ENCODE measurements around the gene DHX8.

The DHX8 gene

DNA sequence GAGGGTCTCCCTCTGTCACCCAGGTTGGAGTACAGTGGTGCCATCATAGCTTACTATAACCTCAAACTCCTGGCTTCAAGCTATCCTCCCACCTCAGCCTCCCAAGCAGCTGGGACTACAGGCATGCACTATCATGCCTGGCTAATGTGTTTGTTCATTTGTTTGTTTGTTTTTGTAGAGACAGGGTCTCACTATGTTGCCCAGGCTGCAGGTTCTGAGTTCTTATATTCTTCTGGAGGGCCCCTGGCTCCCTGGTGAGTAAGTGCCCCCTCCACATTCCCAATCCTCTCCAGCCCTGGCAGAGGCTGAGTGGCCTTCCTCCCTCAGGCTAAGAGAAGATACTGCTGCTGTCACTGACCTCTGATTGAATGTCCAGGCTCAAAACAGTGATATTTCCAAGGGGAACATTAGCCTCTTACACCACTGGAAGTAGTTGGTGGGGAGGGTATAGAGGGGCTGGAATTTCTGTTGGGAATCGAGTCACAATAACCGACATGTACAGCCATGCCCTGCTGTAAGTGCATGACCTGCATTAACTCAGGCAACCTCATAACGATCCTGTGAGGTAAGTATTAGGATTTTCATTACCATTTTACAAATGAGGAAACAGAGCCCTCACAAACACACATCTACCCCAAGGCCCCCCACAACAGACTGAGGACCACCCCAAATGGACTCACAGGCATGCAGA is 65.1 kb downstream of the DHX8 start:
- DNase-seq: no peak

DNA sequence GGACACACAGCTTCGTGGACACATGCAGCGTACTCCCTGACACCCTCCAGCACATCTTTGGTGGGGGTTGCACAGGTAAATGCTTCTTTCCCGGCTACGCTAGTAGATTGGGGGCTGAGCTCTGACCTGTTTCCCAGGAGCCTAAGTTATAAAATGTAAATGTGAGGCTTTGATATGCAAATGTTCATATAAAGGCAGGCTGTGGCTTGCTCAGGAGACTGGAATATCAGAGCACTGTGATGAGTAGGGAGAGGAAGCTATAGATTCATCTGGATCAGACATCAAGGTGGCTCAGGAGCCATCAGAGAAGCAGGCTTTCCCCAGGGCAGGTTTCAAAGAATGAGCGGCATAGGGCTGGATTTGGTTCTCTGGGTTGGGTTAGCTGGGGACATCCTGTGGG is 65.7 kb downstream of the DHX8 start:
- DNase-seq: no peak

GRCh38 chr17:43550754-43551153 is 67.0 kb downstream of the DHX8 start:
- DNase-seq: no peak

DNA sequence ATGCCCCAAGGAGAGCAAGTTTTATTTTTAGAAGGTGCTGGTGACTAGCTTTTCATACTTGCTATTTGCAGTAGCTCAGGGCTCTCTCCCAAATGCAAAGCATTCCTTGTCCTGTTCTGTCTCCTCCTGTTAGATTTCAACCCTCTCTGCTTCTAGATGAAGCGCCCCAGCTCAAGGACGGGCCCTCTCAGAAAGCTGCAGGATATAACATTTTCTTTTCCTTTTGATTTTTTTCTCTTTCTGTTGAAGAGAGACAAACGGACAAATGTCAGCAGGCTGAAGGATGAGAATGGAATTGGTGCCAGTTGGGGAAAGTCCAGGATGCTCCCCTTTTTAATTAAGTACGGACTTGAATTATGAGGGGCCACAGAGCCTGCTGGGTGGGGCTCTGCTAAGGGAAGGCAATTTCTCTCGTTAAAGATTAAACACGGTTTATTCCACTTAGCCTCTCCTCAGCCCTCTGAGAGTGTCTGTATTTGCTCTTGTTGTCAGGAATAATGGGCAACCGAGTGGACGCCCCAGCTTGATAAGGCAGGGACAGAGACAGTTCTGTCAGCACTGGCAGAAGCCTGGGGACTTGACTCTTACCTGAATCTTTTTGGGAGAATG is 68.6 kb downstream of the DHX8 start:
- no peak for DNase-seq

DNA sequence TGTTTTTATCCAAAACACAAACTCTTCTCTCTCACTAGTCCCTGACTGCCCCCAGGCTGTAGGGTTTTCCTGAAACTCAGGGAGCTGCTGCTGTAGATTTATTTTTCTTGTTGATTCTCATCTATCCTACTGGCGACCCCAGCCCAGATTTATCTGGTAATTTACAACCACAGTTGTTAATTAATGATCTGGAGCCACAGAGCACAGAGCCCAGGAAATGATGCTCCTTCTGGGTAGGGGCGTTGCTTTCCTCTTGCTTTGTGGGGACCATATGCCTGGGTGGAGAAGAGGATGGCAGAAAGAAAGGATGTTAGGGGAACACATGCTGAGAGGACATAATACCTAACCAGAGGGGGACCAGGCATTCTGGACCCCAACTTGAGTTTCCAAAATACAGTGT is 69.8 kb downstream of the DHX8 start:
- no peak for DNase-seq

GRCh38 chr17:43554857-43555256 is 71.1 kb downstream of the DHX8 start:
- no peak for DNase-seq

- DNase-seq: no peak
These were observed 72.5 kb downstream of the DHX8 start for GRCh38 chr17:43556292-43556691.

GRCh38 chr17:43558805-43559160 is 75.0 kb downstream of the DHX8 start:
- no peak for DNase-seq

DNA sequence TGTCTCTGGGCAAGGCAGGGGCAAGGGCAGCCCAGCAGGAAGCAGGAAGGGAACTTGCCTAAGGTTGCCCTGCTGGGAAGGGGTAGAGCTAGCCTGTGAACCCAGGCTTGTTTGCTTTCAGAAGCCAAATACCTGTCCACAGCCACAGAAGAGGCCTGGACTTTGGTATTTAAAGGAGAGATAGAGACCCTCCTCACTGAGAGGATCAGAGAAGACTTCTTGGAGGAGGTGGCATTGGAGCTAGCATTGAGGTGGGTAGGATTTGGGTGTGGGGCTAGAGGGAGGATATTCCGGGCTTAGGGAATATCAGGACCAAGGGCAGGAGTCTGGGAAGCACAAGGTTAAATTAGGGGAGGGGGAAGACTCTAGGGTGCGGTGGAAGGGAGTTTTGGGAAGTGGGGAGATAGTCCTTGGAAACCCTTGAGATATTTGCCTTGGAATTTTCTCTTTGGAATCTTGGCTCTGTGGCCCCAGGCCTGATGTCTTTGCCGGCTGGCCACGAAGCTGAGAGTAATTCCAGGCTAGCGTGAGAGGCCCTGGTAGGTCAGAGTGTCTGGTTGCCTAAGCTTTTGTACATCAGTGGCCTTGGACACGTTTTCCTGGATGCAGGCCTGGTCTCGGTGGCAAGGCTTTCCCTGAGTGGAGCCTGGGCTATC is 75.5 kb downstream of the DHX8 start:
- no peak for DNase-seq

DNA sequence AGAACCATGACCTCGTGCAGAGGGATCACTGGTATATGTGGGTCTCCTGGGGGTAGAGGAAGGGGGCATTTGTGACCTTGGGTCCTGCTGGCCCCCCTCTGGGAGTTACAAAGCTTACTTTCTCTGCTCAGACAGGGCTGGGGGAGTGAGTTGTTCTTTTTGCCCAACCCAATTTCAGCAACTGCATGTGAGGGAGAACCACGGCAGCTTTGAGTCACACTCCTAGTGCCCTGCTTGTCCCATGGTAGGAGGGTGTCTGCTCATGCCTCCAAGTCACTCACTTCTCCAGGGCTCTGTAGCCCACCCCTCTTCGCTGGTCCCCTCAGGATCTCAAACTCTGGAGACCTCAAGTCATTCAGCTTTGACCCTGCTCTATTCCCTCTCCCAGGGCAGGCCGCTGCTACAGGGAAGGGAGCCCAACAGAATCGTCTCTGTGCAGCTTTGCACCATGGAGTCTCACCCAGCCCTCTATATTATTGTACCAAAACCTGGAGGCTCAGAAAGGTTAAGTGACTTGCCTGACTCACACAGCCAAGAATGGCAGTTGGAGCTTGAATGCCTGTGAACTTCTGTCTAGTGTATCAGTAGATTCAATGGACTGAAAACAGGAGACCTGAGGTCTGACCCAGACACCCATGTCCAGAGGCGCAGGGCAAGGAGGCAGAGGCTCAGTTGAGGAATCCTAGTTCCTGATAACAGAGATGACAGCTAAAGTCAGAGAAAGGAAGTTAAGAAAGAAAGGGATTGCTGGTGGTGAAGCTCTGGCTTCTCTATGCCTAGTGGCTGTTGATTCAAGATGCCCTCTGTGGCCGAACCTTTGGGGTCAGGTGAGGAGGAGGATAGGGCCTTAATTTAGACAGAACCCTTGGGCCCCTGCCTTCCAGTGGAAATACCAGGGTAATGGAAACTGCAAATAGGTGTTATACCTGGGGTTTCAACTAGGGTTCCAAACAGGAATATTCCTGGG is 77.0 kb downstream of the DHX8 start:
- no peak for DNase-seq

DNA sequence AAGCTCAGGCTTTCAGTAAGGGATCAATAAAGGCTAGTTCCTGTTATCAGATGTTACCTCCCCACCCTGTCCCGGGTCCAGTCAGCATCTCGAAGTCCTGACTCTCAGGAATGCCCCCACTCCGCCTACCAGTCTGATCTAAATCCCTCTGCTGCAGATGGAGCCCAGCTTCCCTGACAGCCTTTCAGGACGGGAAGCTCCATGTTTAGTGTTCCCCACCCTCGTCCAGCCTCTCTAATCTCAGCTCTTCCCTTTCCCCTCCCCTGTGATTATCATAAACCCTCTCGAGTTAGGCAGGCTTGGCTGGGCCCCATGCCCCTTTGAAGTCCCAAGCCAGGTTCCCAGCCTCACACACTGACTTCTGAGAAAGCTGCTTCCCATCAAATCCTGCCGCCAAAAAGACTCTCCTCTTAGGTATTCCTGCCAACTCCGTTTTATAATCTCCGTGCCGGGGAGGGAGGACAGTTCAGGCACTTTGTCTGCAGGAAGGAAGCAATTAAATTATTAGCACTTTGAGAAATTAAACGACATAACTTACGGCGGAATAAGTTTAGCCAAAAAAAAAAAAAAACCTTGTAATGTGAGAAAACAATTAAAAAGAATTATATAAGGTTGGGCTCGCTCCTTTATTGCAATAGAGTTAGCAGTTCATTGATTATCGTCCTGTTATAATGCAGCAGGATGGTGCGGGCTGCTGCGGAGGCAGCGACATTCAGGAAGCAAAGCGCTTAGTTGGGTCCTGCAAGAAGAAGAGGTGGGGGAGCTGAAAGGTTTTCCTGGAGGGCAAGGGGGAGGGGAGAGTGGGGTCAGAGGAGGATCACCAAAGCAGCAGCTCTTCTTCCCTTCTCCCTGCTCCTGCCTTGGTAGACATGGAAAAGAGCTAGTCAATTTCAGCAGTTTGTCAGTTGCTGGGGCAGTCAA is 79.2 kb downstream of the DHX8 start:
- peak; percentile 31 for DNase-seq

GRCh38 chr17:43563600-43564594 is 80.1 kb downstream of the DHX8 start:
- DNase-seq: no peak

DNA sequence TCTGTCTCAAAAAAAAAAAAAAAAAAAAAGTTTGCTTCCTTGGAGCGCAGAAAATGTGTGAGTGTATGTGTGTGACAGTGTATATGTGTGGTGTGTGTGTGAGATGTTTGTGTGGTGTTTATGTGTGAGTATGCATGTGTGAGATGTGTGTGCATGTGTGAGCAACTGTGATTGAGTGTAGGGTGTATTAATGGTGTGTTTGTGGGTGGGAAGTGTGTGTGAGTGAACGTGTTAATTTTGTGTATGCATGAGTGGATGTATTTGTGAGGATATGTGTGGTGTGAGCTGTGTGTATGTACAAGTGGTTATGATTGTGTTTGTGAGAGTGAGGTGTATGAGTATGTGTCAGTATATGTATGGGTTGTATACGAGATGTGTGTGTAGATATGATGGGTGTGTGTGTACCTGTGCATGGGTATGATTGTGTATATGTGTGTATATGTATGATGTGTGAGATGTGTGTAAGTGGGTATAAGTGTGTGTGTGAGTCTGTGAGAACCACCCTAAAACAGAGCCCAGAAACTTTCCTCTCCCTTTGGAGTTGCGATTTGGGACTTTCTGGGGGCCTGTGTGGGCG is 84.8 kb downstream of the DHX8 start:
- DNase-seq: no peak

DNA sequence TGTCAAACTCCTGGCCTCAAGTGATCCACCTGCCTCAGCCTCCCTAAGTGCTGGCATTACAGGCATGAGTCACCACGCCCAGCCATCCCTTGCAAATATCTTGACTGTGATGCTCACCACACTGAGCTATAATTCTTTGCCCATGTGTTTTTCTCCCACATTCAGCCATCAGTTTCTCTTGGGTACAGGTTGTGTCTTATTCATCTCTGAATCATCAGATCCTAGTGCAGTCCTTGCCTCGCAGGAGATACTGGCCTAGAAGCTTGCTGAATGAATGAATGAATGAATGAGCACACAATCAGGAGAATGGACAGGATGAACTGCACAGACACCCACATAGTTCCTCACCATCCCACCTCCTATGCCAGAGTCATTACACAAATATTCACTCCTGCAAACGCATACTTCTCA is 86.7 kb downstream of the DHX8 start:
- no peak for DNase-seq

DNA sequence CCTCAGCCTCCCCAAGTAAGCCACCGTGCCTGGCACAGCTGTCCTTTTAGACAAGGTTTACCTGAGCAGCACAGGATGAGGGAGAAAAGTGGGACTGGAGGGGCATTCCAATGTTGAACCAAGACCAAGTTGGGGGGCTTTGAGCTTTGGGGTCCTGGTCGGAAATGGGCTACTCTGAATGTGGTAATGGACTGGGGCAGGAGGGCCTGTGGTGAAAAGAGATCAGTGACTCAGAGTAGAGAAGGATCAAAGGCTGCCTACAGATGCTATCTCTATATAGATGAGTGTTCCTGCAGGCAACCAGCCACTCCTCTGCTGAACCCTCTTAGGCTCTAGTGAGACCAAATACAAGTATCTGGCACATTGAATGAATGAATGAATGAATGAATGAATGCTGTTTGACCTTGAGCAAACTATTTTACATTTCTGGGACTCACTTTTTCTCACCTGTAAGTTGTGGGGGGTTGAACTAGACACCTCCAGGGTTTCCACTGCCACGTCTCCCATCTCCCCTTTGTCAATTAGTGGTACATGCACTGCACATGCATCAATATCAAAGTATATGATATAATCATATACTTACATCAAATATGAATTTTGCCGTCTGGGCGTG is 88.7 kb downstream of the DHX8 start:
- no peak for DNase-seq

GRCh38 chr17:43573579-43574321 is 90.0 kb downstream of the DHX8 start:
- DNase-seq: no peak

DNA sequence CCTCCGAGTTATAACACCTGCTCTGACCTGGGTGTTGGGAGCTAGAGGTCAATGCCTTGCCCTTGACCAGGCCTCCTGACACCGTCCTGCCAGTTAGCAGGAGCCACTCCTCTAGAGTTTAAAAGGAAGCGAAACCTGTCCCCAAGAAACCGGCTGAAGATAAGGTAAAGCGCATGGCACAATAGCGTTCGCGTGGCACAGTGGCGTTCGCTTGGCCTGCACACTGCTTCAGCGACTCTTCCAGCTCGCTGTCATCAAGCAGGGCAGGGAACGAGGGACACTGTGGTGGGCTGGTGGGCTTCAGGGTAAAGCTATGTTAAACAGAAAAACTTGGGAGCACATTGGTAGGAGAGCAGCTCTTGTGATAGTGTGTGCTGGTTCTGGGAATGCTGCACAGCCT is 90.6 kb downstream of the DHX8 start:
- DNase-seq: no peak

GRCh38 chr17:43574896-43575525 is 91.2 kb downstream of the DHX8 start:
- DNase-seq: no peak
